ENCODE results near the gene MTOR. TPM values are rescaled to one million over a fixed set of nuclear protein-coding genes. Genes with fewer than 3 reads are reported as not detected.

Gene MTOR
- total RNA-seq, 4 donors from 2014 or later, result 32.9 to 43.7 (median 39.3) TPM

DNA sequence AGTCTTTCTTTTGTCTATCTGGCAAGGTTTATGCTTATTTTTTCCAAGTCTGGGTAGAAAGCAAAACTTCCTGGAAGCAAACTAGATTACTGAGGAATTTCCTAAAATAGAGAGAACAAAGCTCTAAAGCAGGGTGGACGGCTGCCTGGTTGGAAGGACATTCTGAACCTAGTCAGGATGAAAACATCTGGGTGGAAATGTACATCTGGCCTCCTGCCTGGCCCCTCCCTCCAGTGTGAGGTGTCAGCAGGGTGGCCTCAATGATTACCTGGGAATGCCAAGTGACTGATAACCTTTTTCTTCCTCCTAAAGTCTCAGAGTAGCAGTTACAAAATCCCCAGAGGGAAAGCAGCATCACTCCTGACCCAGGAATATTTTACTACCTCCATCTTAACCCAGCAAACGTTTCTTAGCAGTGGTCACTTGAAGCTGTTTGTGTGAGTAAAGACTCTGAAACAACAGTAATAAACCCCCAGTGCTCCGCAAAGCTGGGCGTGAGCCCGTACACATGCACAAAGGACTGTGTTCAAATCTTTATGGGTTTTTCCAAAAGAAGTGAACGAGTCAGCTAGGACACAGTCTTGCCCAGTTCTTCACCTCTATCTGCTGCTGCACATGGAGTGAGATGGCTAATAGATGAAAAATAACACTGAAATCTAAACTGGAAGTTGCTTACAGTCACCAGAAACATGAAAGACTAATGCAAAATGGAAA, 54.3 kb downstream of the MTOR start:
- H3K27me3 ChIP-seq, result no peaks in the 10 kb centered on the region
- TF ChIP-seq POLR2A (IDR thresholded peaks at IDR 0.05) (no peak), POLR2AphosphoS5 (IDR thresholded peaks at IDR 0.05) (no peak), EP300 (IDR thresholded peaks at IDR 0.05) (no peak)
- TF ChIP-seq, protein P1, sequence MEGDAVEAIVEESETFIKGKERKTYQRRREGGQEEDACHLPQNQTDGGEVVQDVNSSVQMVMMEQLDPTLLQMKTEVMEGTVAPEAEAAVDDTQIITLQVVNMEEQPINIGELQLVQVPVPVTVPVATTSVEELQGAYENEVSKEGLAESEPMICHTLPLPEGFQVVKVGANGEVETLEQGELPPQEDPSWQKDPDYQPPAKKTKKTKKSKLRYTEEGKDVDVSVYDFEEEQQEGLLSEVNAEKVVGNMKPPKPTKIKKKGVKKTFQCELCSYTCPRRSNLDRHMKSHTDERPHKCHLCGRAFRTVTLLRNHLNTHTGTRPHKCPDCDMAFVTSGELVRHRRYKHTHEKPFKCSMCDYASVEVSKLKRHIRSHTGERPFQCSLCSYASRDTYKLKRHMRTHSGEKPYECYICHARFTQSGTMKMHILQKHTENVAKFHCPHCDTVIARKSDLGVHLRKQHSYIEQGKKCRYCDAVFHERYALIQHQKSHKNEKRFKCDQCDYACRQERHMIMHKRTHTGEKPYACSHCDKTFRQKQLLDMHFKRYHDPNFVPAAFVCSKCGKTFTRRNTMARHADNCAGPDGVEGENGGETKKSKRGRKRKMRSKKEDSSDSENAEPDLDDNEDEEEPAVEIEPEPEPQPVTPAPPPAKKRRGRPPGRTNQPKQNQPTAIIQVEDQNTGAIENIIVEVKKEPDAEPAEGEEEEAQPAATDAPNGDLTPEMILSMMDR (IDR thresholded peaks at IDR 0.05), result no peak
- H3K36me3 ChIP-seq, result peaks cover 96% of the 10 kb centered on the region
- no peak for DNase-seq (ENCODE audit: low spot score in 2 of 2)
- no peak overlapping the region for H3K4me3 ChIP-seq
- H3K27ac ChIP-seq, result peak overlapping the region; percentile 15
- 70% methylated on average over 6 of the region's 6 CpGs for WGBS
- H3K4me1 ChIP-seq, result peaks cover 4% of the 10 kb centered on the region
- H3K9me3 ChIP-seq, result no peaks in the 10 kb centered on the region

GRCh38 chr1:11204396-11205190, 57.8 kb downstream of the MTOR start:
- H3K9me3 ChIP-seq, result no peaks in the 10 kb centered on the region
- no peak for DNase-seq (ENCODE audit: low spot score in 2 of 2)
- H3K36me3 ChIP-seq, result peaks cover 82% of the 10 kb centered on the region
- H3K4me1 ChIP-seq, result peaks cover 4% of the 10 kb centered on the region
- TF ChIP-seq EP300 (IDR thresholded peaks at IDR 0.05) (no peak), POLR2A (IDR thresholded peaks at IDR 0.05) (no peak), POLR2AphosphoS5 (IDR thresholded peaks at IDR 0.05) (no peak)
- TF ChIP-seq, protein P1 (IDR thresholded peaks at IDR 0.05), result no peak
- no peak overlapping the region for H3K27ac ChIP-seq
- no peaks in the 10 kb centered on the region for H3K27me3 ChIP-seq
- 89% methylated on average over 11 of the region's 11 CpGs for WGBS
- no peak overlapping the region for H3K4me3 ChIP-seq

- DNase-seq (ENCODE audit: low spot score in 2 of 2), result no peak
- no peak overlapping the region for H3K4me3 ChIP-seq
- WGBS, result 75% methylated on average over 2 of the region's 2 CpGs
- H3K36me3 ChIP-seq, result peaks cover 79% of the 10 kb centered on the region
- H3K4me1 ChIP-seq, result no peaks in the 10 kb centered on the region
- TF ChIP-seq POLR2AphosphoS5 (IDR thresholded peaks at IDR 0.05) (no peak), EP300 (IDR thresholded peaks at IDR 0.05) (no peak), POLR2A (IDR thresholded peaks at IDR 0.05) (no peak)
- TF ChIP-seq, protein P1 (IDR thresholded peaks at IDR 0.05), result no peak
- no peak overlapping the region for H3K27ac ChIP-seq
- no peaks in the 10 kb centered on the region for H3K27me3 ChIP-seq
- no peaks in the 10 kb centered on the region for H3K9me3 ChIP-seq
Observed at GRCh38 chr1:11198851-11199594, 63.3 kb downstream of the MTOR start.

- Histone ChIP-seq H3K36me3 (peaks cover 79% of the 10 kb centered on the region), H3K9me3 (no peaks in the 10 kb centered on the region), H3K4me1 (no peaks in the 10 kb centered on the region), H3K27ac (no peak overlapping the region), H3K4me3 (no peak overlapping the region), H3K27me3 (no peaks in the 10 kb centered on the region)
- no peak for DNase-seq (ENCODE audit: low spot score in 2 of 2)
- WGBS, result 82% methylated on average over 4 of the region's 4 CpGs
- TF ChIP-seq EP300 (IDR thresholded peaks at IDR 0.05) (no peak), POLR2AphosphoS5 (IDR thresholded peaks at IDR 0.05) (no peak), POLR2A (IDR thresholded peaks at IDR 0.05) (no peak)
- TF ChIP-seq, protein P1 (IDR thresholded peaks at IDR 0.05), result no peak
Observed at GRCh38 chr1:11198257-11198656, 64.1 kb downstream of the MTOR start.

Data from suprapubic skin (tissue), 4 donors.